ENCODE results near the gene EDEM2.

DNA sequence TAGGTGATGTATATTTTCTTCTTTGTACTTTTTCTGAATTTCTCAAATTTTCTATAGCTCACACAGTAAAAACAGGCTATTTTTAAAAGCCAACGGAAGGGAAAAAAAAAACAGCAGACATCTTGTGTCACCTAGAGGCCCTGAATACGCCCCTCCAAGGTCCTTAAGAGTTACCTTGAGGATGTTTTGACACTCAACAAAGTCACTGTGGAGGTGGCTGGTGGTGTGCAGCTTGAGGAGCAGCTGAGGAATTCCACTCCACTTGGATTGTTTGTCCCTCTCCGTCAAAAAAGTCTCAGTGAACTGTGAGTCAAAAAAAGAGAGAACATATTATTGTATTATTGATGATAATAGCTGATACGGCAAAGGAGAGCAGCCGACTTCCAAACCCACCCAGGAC is 69.3 kb downstream of the EDEM2 start:
- TF ChIP-seq, protein P1, sequence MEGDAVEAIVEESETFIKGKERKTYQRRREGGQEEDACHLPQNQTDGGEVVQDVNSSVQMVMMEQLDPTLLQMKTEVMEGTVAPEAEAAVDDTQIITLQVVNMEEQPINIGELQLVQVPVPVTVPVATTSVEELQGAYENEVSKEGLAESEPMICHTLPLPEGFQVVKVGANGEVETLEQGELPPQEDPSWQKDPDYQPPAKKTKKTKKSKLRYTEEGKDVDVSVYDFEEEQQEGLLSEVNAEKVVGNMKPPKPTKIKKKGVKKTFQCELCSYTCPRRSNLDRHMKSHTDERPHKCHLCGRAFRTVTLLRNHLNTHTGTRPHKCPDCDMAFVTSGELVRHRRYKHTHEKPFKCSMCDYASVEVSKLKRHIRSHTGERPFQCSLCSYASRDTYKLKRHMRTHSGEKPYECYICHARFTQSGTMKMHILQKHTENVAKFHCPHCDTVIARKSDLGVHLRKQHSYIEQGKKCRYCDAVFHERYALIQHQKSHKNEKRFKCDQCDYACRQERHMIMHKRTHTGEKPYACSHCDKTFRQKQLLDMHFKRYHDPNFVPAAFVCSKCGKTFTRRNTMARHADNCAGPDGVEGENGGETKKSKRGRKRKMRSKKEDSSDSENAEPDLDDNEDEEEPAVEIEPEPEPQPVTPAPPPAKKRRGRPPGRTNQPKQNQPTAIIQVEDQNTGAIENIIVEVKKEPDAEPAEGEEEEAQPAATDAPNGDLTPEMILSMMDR (IDR thresholded peaks at IDR 0.05; ENCODE audit: insufficient read depth, low read length, poor library complexity, severe bottlenecking), result no peak
- TF ChIP-seq EZH2phosphoT487 (conservative IDR thresholded peaks at IDR 0.05; ENCODE audit: low read length), result no peak

Measured in SU-DHL-6 (cell line).